T-cell (primary cell): Measurements from ENCODE around the gene RBKS. TPM values are rescaled to one million over a fixed set of nuclear protein-coding genes. Genes with fewer than 3 reads are reported as not detected.

Source experiments
- ATAC-seq, 4 experiments: fragments of 200-7000 bp in 3 of 4; fragments of 150-1000 bp in 1 of 4; cut with Tn5 transposase; replicated peaks in 1 of 4; 1 replicate in 3 of 4; 2 replicates in 1 of 4; pipeline ENCODE4 v1.10.0; 2021; ENCODE audit warnings: moderate library complexity in 3 of 4, mild to moderate bottlenecking in 2 of 4, moderate number of reproducible peaks in 1 of 4
- CTCF ChIA-PET, 2 donors: fragments of 300-600 bp; sonication (Branson Sonifier 250); formaldehyde crosslinking; loops; one replicate each; lab custom pipeline; 2022; ENCODE audit warnings: antibody characterized with exemption in 2 of 2; lab: Charles Lee
- POLR2A ChIA-PET, 2 donors: fragments of 300-600 bp; sonication (Branson Sonifier 250); formaldehyde crosslinking; loops; one replicate each; lab custom pipeline; 2022; ENCODE audit warnings: antibody characterized with exemption in 2 of 2; lab: Charles Lee
- DNase-seq, 35 experiments: peaks; one replicate each; pipeline versions ENCODE4 v3.0.0 to v3.0.0-alpha.2; 2013 to 2023
- H3K27ac ChIP-seq: one replicate; pipeline ENCODE4 v1.5.1; 2013; ENCODE audit warnings: low read length
- H3K27me3 ChIP-seq, 2 experiments: replicated peaks in 1 of 2; 1 replicate in 1 of 2; 2 replicates in 1 of 2; pipeline versions ENCODE4 v1.6.1 to v1.7.0; 2013; ENCODE audit warnings: low read length in 1 of 2, mixed read lengths in 1 of 2; ENCODE audit not compliant: control insufficient read depth in 2 of 2, insufficient read depth in 2 of 2; ENCODE audit errors: extremely low read depth in 1 of 2
- H3K36me3 ChIP-seq, 2 donors: 1 replicate in 1 of 2; 2 replicates in 1 of 2; pipeline versions ENCODE4 v1.6.1 to v1.7.0; 2013; ENCODE audit warnings: low read length in 1 of 2; ENCODE audit not compliant: control insufficient read depth in 2 of 2, insufficient read depth in 1 of 2; ENCODE audit errors: extremely low read depth in 1 of 2
- H3K4me1 ChIP-seq, 2 experiments: 1 replicate in 1 of 2; 2 replicates in 1 of 2; pipeline versions ENCODE4 v1.6.1 to v1.7.0; 2013; ENCODE audit warnings: low read length in 2 of 2, mixed read lengths in 1 of 2; ENCODE audit not compliant: insufficient read depth in 2 of 2, control insufficient read depth in 1 of 2; ENCODE audit errors: extremely low read depth in 1 of 2
- H3K4me3 ChIP-seq, 2 donors: 1 replicate in 1 of 2; 2 replicates in 1 of 2; pipeline versions ENCODE4 v1.5.1 to v1.7.0; 2013; ENCODE audit warnings: mild to moderate bottlenecking in 2 of 2, low read length in 1 of 2, moderate library complexity in 1 of 2; ENCODE audit not compliant: control insufficient read depth in 1 of 2; ENCODE audit errors: extremely low read depth in 1 of 2
- H3K9me3 ChIP-seq: 2 replicates; pipeline ENCODE4 v1.7.0; 2013
- H3K27ac Mint-ChIP-seq, 2 donors: one replicate each; pipeline ENCODE4 v1.8.0; 2020 to 2021; ENCODE audit warnings: mild to moderate bottlenecking in 2 of 2, mixed read lengths in 2 of 2
- H3K27me3 Mint-ChIP-seq, 2 donors: one replicate each; pipeline ENCODE4 v1.8.0; 2021 to 2022; ENCODE audit warnings: mixed read lengths in 2 of 2
- H3K36me3 Mint-ChIP-seq: one replicate; pipeline ENCODE4 v1.8.0; 2021; ENCODE audit warnings: mixed read lengths
- H3K4me1 Mint-ChIP-seq, 3 donors: one replicate each; pipeline ENCODE4 v1.8.0; 2020 to 2022; ENCODE audit warnings: mixed read lengths in 3 of 3, mild to moderate bottlenecking in 1 of 3
- H3K4me3 Mint-ChIP-seq, 3 donors: one replicate each; pipeline ENCODE4 v1.8.0; 2020 to 2022; ENCODE audit warnings: mild to moderate bottlenecking in 3 of 3, mixed read lengths in 3 of 3, moderate library complexity in 3 of 3
- H3K9me3 Mint-ChIP-seq, 3 donors: one replicate each; pipeline ENCODE4 v1.8.0; 2020 to 2022; ENCODE audit warnings: mixed read lengths in 3 of 3
- WGBS: methylation state at CpG from one replicate; pipeline ENCODE4 v1.1.5; 2013; ENCODE audit warnings: missing lambda C conversion rate; ENCODE audit not compliant: insufficient coverage; 5-methylcytosine and 5-hydroxymethylcytosine counted together
- total RNA-seq, 35 experiments: library from RNA in 6 of 35; stranded (reverse) in 6 of 35; fragments of 120-200 nt in 1 of 35; gene quantifications; one replicate each; pipeline versions ENCODE4 v1.2.1 to v1.2.4 and lab custom pipeline; 2013 to 2026

RBKS gene
- total RNA-seq, 5 donors from 2014 or later (not counting 1 experiment from before 2014, with no cell fraction given) = 1.1 to 6.7 (median 1.5) TPM

DNA sequence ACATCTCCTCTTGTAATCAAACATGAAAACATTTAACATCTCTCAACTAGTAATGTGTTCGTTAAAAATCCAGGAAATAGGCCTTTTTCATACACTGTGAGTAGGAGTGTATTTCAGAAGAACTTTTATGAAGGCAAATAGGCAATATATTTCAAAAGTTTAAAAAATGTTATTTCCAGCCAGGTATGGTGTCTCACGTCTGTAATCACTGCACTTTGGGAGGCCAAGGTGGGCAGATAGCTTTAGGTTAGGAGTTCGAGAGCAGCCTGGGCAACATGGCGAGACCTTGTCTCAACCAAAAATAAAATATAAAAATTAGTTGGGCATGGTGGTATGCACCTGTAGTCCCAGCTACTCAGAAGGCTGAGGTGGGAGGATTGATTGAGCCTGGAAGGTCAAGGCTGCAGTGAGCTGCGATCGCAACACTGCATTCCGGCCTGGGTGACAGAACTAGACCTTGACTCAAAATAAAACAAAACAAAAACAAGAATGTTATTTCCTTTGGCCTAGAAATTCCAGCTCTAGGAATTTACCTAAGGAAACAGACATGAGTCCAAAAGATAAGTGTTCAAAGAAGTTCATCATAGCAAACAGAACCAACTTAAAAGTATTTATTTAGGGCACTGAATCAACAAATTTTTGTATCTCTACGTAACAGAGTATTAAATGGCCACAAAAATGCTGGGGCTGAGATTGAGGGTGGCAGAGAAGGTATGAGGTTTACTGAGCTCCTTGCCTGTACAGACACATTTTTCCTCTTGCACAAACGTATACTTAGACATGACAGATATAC is 14.9 kb downstream of the RBKS start:
- Mint-ChIP-seq H3K27ac (no peak overlapping the region), H3K27me3 (no peaks in the 10 kb centered on the region), H3K36me3 (peaks cover 9% of the 10 kb centered on the region), H3K9me3 (peaks cover 0 to 4% (median 2%) of the 10 kb centered on the region in 3 donors), H3K4me3 (no peak overlapping the region), H3K4me1 (no peaks in the 10 kb centered on the region)
- CTCF ChIA-PET = interaction anchor here in 1 of 2 donors (0.6 kb wide), 1 partner anchor 737 kb away, joined by 5 read pairs; no protein-coding TSS in a partner anchor
- Histone ChIP-seq H3K36me3 (no peaks in the 10 kb centered on the region), H3K4me3 (no peak overlapping the region), H3K9me3 (peaks cover 2% of the 10 kb centered on the region), H3K27me3 (no peaks in the 10 kb centered on the region), H3K4me1 (no peaks in the 10 kb centered on the region), H3K27ac (no peak overlapping the region)
- DNase-seq = no peak
- no peak for ATAC-seq
- WGBS = 100% methylated on average over 1 of the region's 9 CpGs
- POLR2A ChIA-PET = no interaction called here

- no peak for ATAC-seq
- no peak overlapping the region for H3K4me3 ChIP-seq
- H3K27ac Mint-ChIP-seq = no peak overlapping the region
- H3K27ac ChIP-seq = no peak overlapping the region
- H3K4me3 Mint-ChIP-seq = no peak overlapping the region
- no peaks in the 10 kb centered on the region for H3K4me1 Mint-ChIP-seq
- H3K9me3 ChIP-seq = peaks cover 2% of the 10 kb centered on the region
- no peaks in the 10 kb centered on the region for H3K27me3 Mint-ChIP-seq
- CTCF ChIA-PET = no interaction called here
- peaks cover 0 to 4% (median 2%) of the 10 kb centered on the region in 3 donors for H3K9me3 Mint-ChIP-seq
- H3K36me3 Mint-ChIP-seq = peaks cover 14% of the 10 kb centered on the region
- H3K4me1 ChIP-seq = no peaks in the 10 kb centered on the region
- no peaks in the 10 kb centered on the region for H3K36me3 ChIP-seq
- DNase-seq = no peak
- WGBS = 100% methylated on average over 1 of the region's 1 CpG
- no peaks in the 10 kb centered on the region for H3K27me3 ChIP-seq
- POLR2A ChIA-PET = no interaction called here
Observed at GRCh38 chr2:27873091-27873490, 17.1 kb downstream of the RBKS start.

DNA sequence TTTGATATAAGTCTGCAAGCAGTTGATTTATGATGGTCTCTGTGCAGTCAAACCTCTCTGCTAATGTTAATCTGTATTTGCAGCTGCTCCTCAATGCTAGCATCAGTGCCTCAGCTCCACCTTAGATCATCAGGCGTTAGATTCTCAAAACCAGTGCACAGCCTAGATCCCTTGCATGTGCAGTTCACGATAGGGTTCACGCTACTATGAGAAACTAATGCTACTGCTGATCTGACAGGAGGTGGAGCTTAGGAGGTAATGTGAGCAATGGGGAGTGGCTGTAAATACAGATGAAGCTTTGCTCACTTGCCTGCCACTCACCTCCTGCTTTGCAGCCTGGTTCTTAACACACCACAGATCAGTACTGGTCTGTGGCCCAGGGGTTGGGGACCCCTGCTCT is 18.4 kb downstream of the RBKS start:
- no peaks in the 10 kb centered on the region for H3K9me3 ChIP-seq
- no peaks in the 10 kb centered on the region for H3K27me3 ChIP-seq
- no peak for ATAC-seq
- DNase-seq = no peak
- H3K4me1 Mint-ChIP-seq = no peaks in the 10 kb centered on the region
- H3K36me3 ChIP-seq = no peaks in the 10 kb centered on the region
- no peak overlapping the region for H3K27ac Mint-ChIP-seq
- WGBS = 100% methylated on average over 1 of the region's 3 CpGs
- H3K4me1 ChIP-seq = no peaks in the 10 kb centered on the region
- H3K4me3 Mint-ChIP-seq = no peak overlapping the region
- peaks cover 0 to 4% (median 2%) of the 10 kb centered on the region in 3 donors for H3K9me3 Mint-ChIP-seq
- H3K27ac ChIP-seq = no peak overlapping the region
- POLR2A ChIA-PET = interaction anchor here in 1 of 2 donors (0.6 kb wide), 1 partner anchor 298 kb away, joined by 3 read pairs; no protein-coding TSS in a partner anchor
- peaks cover 14% of the 10 kb centered on the region for H3K36me3 Mint-ChIP-seq
- H3K4me3 ChIP-seq = no peak overlapping the region
- H3K27me3 Mint-ChIP-seq = no peaks in the 10 kb centered on the region
- CTCF ChIA-PET = interaction anchor here in 1 of 2 donors (0.5 kb wide), 1 partner anchor 262 kb away, joined by 3 read pairs; no protein-coding TSS in a partner anchor

- H3K9me3 Mint-ChIP-seq = peaks cover 0 to 2% (median 0%) of the 10 kb centered on the region in 3 donors
- H3K27me3 ChIP-seq = no peaks in the 10 kb centered on the region
- H3K4me1 ChIP-seq = no peaks in the 10 kb centered on the region
- 97% methylated on average over 3 of the region's 3 CpGs for WGBS
- no peak overlapping the region for H3K27ac ChIP-seq
- ChIA-PET CTCF (no interaction called here), POLR2A (no interaction called here)
- H3K27me3 Mint-ChIP-seq = no peaks in the 10 kb centered on the region
- no peak overlapping the region for H3K4me3 ChIP-seq
- ATAC-seq = no peak
- no peaks in the 10 kb centered on the region for H3K9me3 ChIP-seq
- H3K36me3 Mint-ChIP-seq = peaks cover 11% of the 10 kb centered on the region
- no peaks in the 10 kb centered on the region for H3K36me3 ChIP-seq
- H3K4me3 Mint-ChIP-seq = no peak overlapping the region
- no peak overlapping the region for H3K27ac Mint-ChIP-seq
- H3K4me1 Mint-ChIP-seq = no peaks in the 10 kb centered on the region
- no peak for DNase-seq
Observed at GRCh38 chr2:27870724-27871123, 19.5 kb downstream of the RBKS start.

GRCh38 chr2:27869763-27870162 is 20.4 kb downstream of the RBKS start:
- no peaks in the 10 kb centered on the region for H3K36me3 ChIP-seq
- H3K27me3 Mint-ChIP-seq = no peaks in the 10 kb centered on the region
- H3K4me3 ChIP-seq = no peak overlapping the region
- ChIA-PET POLR2A (no interaction called here), CTCF (no interaction called here)
- 73% methylated on average over 3 of the region's 6 CpGs for WGBS
- DNase-seq (no peak), ATAC-seq (no peak)
- H3K36me3 Mint-ChIP-seq = peaks cover 11% of the 10 kb centered on the region
- H3K27ac Mint-ChIP-seq = no peak overlapping the region
- H3K4me1 ChIP-seq = no peaks in the 10 kb centered on the region
- H3K27me3 ChIP-seq = no peaks in the 10 kb centered on the region
- no peaks in the 10 kb centered on the region for H3K9me3 ChIP-seq
- H3K4me3 Mint-ChIP-seq = no peak overlapping the region
- no peaks in the 10 kb centered on the region for H3K4me1 Mint-ChIP-seq
- no peak overlapping the region for H3K27ac ChIP-seq
- no peaks in the 10 kb centered on the region for H3K9me3 Mint-ChIP-seq

DNA sequence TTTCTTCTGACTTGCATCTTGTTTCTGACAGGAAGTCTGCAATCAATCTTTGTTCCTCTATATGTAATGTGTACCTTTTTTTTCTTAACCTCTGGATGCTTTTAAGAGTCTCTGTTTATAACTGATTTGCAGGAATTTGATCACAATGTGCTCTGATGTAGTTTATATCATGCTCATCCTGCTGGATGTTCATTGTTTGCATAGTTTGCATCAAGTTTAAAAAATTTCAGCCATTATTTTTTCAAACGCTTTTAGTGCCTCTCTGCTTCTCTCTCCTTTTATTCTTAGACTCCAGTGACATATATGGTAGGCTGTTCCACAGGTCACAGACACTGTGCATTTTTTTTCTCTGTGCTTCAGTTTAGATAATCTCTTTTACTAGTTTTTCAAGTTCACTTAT is 23.9 kb downstream of the RBKS start:
- no peak for ATAC-seq
- WGBS = 80% methylated on average over 1 of the region's 1 CpG
- no peak overlapping the region for H3K4me3 ChIP-seq
- H3K27ac ChIP-seq = no peak overlapping the region
- POLR2A ChIA-PET = no interaction called here
- Mint-ChIP-seq H3K27me3 (no peaks in the 10 kb centered on the region), H3K4me1 (no peaks in the 10 kb centered on the region), H3K36me3 (peaks cover 11% of the 10 kb centered on the region), H3K27ac (no peak overlapping the region), H3K9me3 (no peaks in the 10 kb centered on the region), H3K4me3 (no peak overlapping the region)
- H3K36me3 ChIP-seq = no peaks in the 10 kb centered on the region
- no peaks in the 10 kb centered on the region for H3K9me3 ChIP-seq
- H3K27me3 ChIP-seq = no peaks in the 10 kb centered on the region
- CTCF ChIA-PET = interaction anchor here in 1 of 2 donors (0.7 kb wide), 1 partner anchor 617 kb away, joined by 3 read pairs; no protein-coding TSS in a partner anchor
- H3K4me1 ChIP-seq = no peaks in the 10 kb centered on the region
- no peak for DNase-seq
